Right lobe of liver (tissue), 6 donors: ENCODE measurements around the gene PACRG. TPM values are rescaled to one million over a fixed set of nuclear protein-coding genes. Genes with fewer than 3 reads are reported as not detected.

Experiments used
- ATAC-seq, 4 donors: fragments of 200-7000 bp; cut with Tn5 transposase; one replicate each; pipeline ENCODE4 v1.9.1; 2020; ENCODE audit warnings: mild to moderate bottlenecking in 4 of 4, moderate library complexity in 4 of 4
- DNase-seq, 3 donors: peaks; one replicate each; pipeline ENCODE4 v3.0.0-alpha.2; 2020
- H3K27ac ChIP-seq, 3 donors: fragments of 200-600 bp; one replicate each; pipeline ENCODE4 v1.8.0; 2022
- H3K27me3 ChIP-seq, 2 donors: fragments of 200-600 bp; one replicate each; pipeline ENCODE4 v1.8.0; 2022
- H3K36me3 ChIP-seq, 4 donors: fragments of 200-600 bp; sonication (generic) in 1 of 4; one replicate each; pipeline versions ENCODE4 v1.5.1 to v1.8.0; 2017 to 2022; ENCODE audit warnings: control low read depth in 1 of 4
- H3K4me1 ChIP-seq, 4 donors: fragments of 200-600 bp; sonication (generic) in 1 of 4; one replicate each; pipeline versions ENCODE4 v1.5.1 to v1.8.0; 2017 to 2022; ENCODE audit warnings: control low read depth in 1 of 4
- H3K4me3 ChIP-seq, 3 donors: fragments of 200-600 bp; one replicate each; pipeline ENCODE4 v1.8.0; 2022
- H3K9me3 ChIP-seq, 4 donors: fragments of 200-600 bp; sonication (generic) in 1 of 4; one replicate each; pipeline versions ENCODE4 v1.5.1 to v1.8.0; 2017 to 2022; ENCODE audit warnings: control low read depth in 1 of 4
- CTCF ChIP-seq, 4 donors: fragments of 200-600 bp in 3 of 4; fragments of 450-650 bp in 1 of 4; IDR thresholded peaks; one replicate each; pipeline versions ENCODE4 v1.5.1 to v1.8.0; 2016 to 2022; ENCODE audit warnings: antibody characterized with exemption in 4 of 4, mild to moderate bottlenecking in 2 of 4
- POLR2A ChIP-seq: fragments of 450-650 bp; IDR thresholded peaks from one replicate; pipeline ENCODE4 v1.6.1; 2017; ENCODE audit warnings: antibody characterized with exemption, mild to moderate bottlenecking
- WGBS: methylation state at CpG from one replicate; pipeline ENCODE4 v1.1.6; 2018; ENCODE audit warnings: low coverage, low lambda C conversion rate; ENCODE audit not compliant: insufficient coverage; ENCODE audit errors: missing lambda C conversion rate; 5-methylcytosine and 5-hydroxymethylcytosine counted together
- intact Hi-C, 2 donors: fragments of 100-400 bp; cut with DNase I; formaldehyde crosslinking; loops; one replicate each; pipeline versions ENCODE4 v1.11.2 to v1.14.1; 2022
- total RNA-seq, 6 experiments: library from RNA; depleted of rRNA in 2 of 6; stranded (reverse); fragments of >200 nt in 2 of 6; fragmentation: NEBNext Ultra II Directional in 3 of 6; extraction: Animal tissue kit (Norgen Biotek cat#: 25700) in 3 of 6; gene quantifications; one replicate each; pipeline versions ENCODE4 v1.1.0 to v1.2.4, GENCODE V29; 2016 to 2023
- donor health status: DM: no; HTN: yes; CAD: no.
- donor health status: DM: no; HTN: no; CAD: no.
- donor health status: DM: no; HTN: no; CAD: no.
- donor health status: DM: no; HTN: yes; CAD: no.
- donor health status: DM: no; HTN: yes; CAD: no.

Gene PACRG
- total RNA-seq, 6 experiments from 2014 or later: 0.25 to 5.3 (median 2.7) TPM

- 82% methylated on average over 3 of the region's 3 CpGs for WGBS
- no peak overlapping the region for H3K4me3 ChIP-seq
- no peaks in the 10 kb centered on the region for H3K4me1 ChIP-seq
- H3K9me3 ChIP-seq: no peaks in the 10 kb centered on the region
- intact Hi-C loops: no loop called here
- ATAC-seq (no peak), DNase-seq (no peak)
- TF ChIP-seq CTCF (IDR thresholded peaks at IDR 0.05) (no peak), POLR2A (no peak)
- no peaks in the 10 kb centered on the region for H3K27me3 ChIP-seq
- no peaks in the 10 kb centered on the region for H3K36me3 ChIP-seq
- no peak overlapping the region for H3K27ac ChIP-seq
Observed at GRCh38 chr6:162688751-162689345, 38.9 kb upstream of the PACRG start.

GRCh38 chr6:162690158-162690557 is 37.6 kb upstream of the PACRG start:
- Histone ChIP-seq H3K36me3 (no peaks in the 10 kb centered on the region), H3K27me3 (no peaks in the 10 kb centered on the region), H3K4me3 (no peak overlapping the region), H3K27ac (no peak overlapping the region), H3K9me3 (no peaks in the 10 kb centered on the region), H3K4me1 (no peaks in the 10 kb centered on the region)
- TF ChIP-seq POLR2A: no peak
- no peak for TF ChIP-seq CTCF (IDR thresholded peaks at IDR 0.05)
- ATAC-seq: no peak
- intact Hi-C loops: no loop called here
- WGBS: 65% methylated on average over 5 of the region's 5 CpGs
- no peak for DNase-seq

- no peak overlapping the region for H3K27ac ChIP-seq
- intact Hi-C loops: no loop called here
- H3K4me3 ChIP-seq: no peak overlapping the region
- peak in 1 of 3 donors; percentile 31 for DNase-seq
- no peaks in the 10 kb centered on the region for H3K4me1 ChIP-seq
- no peaks in the 10 kb centered on the region for H3K27me3 ChIP-seq
- no peaks in the 10 kb centered on the region for H3K9me3 ChIP-seq
- ATAC-seq: peak in 3 of 4 donors; percentile 50 to 92 (median 60)
- H3K36me3 ChIP-seq: no peaks in the 10 kb centered on the region
- TF ChIP-seq POLR2A (no peak), CTCF (IDR thresholded peaks at IDR 0.05) (no peak)
- WGBS: 27% methylated on average over 1 of the region's 1 CpG
Observed at GRCh38 chr6:162697872-162698403, 29.8 kb upstream of the PACRG start.

GRCh38 chr6:162698440-162698839 is 29.3 kb upstream of the PACRG start:
- TF ChIP-seq CTCF (IDR thresholded peaks at IDR 0.05) (no peak), POLR2A (no peak)
- intact Hi-C loops: no loop called here
- Histone ChIP-seq H3K4me1 (no peaks in the 10 kb centered on the region), H3K36me3 (no peaks in the 10 kb centered on the region), H3K27me3 (no peaks in the 10 kb centered on the region), H3K9me3 (no peaks in the 10 kb centered on the region), H3K27ac (no peak overlapping the region), H3K4me3 (no peak overlapping the region)
- peak in 1 of 4 donors; percentile 21 for ATAC-seq
- DNase-seq: no peak

GRCh38 chr6:162699961-162700360 is 27.8 kb upstream of the PACRG start:
- Histone ChIP-seq H3K4me1 (no peaks in the 10 kb centered on the region), H3K36me3 (no peaks in the 10 kb centered on the region), H3K27ac (no peak overlapping the region), H3K4me3 (no peak overlapping the region), H3K27me3 (no peaks in the 10 kb centered on the region), H3K9me3 (no peaks in the 10 kb centered on the region)
- intact Hi-C loops: no loop called here
- DNase-seq (no peak), ATAC-seq (no peak)
- TF ChIP-seq CTCF (IDR thresholded peaks at IDR 0.05): no peak
- no peak for TF ChIP-seq POLR2A
- 38% methylated on average over 2 of the region's 2 CpGs for WGBS
